HG03139 (cell line): Measurements from ENCODE around the gene ZNF804B.

Experiments
- ATAC-seq: cut with Tn5 transposase; IDR thresholded peaks from one replicate; pipeline ENCODE4 v1.9.1; 2021; ENCODE audit not compliant: unreplicated experiment

ZNF804B gene

GRCh38 chr7:88965371-88965770 is 205.9 kb downstream of the ZNF804B start:
- no peak for ATAC-seq

DNA sequence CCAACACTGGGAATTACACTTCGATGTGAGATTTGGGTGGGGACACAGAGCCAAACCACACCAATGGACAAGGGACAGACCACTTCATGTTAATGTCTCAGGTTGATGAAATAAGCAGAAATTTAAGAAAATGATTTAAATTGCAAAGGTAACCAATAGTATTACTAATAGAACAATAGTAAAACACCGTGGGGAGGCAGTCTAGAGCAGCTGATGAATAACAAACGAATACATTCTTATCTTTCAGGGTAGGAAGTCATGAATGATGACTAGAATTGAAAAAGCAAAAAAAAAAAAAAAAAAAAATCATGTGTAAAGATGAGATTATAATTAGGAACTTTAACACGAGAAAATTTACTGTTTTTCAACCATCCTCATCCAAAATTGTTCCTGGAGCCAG is 207.9 kb downstream of the ZNF804B start:
- ATAC-seq, result no peak

GRCh38 chr7:88969167-88969566 is 209.7 kb downstream of the ZNF804B start:
- ATAC-seq, result no peak

GRCh38 chr7:88985295-88985694 is 225.8 kb downstream of the ZNF804B start:
- ATAC-seq, result no peak

DNA sequence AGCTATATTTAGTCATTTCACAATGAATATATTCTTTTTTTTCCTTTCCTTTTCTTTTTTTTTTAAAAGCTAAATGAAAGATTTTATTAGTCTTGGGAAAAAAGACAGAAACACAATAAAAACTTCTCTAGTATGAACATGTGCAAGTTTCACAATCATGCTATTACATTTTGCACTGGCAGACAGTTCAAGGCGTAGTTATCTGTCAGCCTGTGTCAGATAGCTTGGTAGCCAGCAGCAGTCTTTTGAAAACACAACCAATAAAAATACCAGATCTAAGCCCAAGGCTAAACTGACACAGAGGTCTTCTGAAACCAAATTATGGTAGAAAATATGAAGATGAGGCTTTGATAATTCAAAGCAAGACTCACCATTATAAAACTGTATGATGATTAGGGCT is 241.8 kb downstream of the ZNF804B start:
- ATAC-seq, result no peak

DNA sequence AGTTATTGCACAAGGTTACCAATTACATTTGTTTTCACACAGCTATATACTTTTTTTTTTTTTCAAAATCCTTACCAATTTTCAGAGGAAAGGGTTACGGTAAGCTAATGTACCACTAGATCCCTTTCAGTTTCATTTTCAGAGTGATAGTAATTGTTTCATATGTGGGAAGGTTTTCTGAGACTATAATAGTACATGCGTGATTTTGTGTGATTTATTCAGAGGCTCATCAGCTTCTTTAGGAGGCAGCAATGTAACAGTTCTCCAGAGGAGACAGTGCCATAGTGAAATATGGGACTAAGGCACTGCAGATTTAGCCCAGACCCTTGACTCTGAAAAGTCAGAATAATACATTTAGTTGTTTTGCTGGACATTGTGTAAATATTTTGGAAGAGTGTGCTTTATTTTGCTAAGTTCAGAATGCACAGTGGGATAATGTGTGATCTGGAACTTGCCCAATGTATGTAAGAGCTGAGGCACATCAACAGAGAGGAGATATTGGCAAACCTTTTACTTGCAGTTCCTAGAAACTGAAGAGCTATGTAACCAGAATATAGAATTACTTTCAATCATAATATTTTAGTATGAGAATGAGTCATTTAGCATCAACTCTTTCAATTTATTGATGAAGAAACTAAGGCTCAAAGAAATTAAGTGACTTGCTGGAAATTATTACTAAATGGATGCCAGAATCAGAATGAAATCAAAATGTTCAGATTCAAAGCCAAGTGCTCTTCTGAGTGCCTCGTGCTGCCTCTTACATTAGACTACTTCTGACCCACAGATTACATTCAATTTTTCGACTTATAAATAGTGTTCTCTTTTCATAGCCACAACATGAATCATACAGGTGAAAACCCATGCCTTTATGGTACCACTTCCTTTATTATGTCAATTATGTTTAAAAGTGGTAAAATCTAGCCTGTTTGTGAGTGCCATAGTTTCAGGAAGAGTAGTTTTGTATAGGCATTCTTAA is 243.8 kb downstream of the ZNF804B start:
- peak; percentile 88 for ATAC-seq

DNA sequence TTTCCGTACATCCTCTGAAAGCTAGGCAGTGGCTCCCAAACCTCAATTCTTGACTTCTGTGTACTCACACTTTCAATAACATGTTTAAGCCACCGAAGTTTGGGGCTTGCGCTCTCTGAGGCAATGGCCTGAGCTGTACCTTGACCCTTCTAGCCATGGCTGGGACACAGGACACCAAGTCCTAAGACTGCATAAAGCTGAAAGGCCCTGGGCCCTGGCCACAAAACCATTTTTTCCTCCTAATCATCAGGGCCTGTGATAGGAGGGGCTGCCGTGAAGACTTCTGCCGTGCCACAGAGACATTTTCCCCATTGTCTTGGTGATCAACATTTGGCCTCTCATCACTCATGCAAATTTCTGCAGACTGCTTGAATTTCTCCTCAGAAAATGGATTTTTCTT is 252.5 kb downstream of the ZNF804B start:
- no peak for ATAC-seq

GRCh38 chr7:89017695-89018094 is 258.2 kb downstream of the ZNF804B start:
- no peak for ATAC-seq

- ATAC-seq, result no peak
These were observed 262.2 kb downstream of the ZNF804B start for GRCh38 chr7:89021741-89022140.

DNA sequence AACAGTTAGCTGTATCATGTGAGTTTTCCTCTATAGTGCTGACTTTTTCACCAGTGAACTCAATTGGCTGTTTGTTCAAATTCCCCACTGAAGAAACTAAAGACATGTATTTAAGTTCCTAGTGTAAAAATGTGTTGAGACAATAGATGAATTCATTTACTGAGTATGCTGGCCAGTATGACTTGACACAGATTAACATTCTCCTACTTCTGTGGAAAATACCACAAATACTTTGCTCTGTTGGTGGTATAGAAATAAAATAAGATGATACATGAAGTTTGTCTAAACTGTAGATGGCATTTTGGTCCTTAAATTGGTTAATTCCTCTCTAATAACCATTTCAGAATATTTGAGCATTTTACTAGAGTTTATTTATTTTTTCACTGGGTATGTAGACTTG is 263.7 kb downstream of the ZNF804B start:
- ATAC-seq, result no peak

GRCh38 chr7:89023877-89024276 is 264.4 kb downstream of the ZNF804B start:
- ATAC-seq, result no peak

DNA sequence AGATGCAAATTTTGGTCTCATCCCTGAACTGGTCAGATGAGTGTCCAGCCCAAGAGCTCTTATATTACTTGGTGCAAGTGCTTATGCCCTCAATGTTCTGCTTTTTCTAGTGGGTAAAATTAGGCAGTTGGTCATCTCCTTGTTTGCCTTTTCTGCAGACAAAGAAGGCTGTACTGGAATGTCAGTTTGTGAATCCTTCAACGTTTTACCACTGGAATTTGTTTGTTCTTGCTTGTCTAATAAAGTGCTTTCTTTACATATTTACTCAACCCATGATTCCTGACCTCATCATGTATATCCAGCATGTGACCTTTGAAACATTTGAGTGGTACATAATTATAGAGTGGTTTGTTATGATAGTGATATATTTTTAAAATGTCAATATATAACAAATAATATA is 268.3 kb downstream of the ZNF804B start:
- no peak for ATAC-seq

- ATAC-seq, result no peak
These were observed 268.8 kb downstream of the ZNF804B start for GRCh38 chr7:89028319-89028718.

DNA sequence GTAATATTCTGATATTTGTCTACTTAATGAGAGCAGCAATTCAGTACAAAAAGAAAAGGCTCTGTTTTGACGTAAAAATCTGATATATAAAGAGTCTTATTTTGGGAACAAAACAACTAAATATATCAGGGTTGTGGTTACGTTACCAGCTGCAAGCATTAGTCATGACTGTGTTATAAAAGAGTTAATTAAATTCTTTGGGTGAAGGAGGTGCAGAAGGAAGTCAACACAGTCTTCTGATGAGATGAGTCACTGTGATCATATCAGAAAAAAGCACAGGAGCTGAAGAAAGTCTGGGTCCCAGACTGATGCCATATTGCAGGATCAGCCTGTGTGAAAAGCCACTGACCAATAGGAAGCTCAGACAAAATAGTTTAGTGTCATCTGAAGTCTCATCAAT is 270.4 kb downstream of the ZNF804B start:
- ATAC-seq, result no peak

GRCh38 chr7:89041240-89041639 is 281.7 kb downstream of the ZNF804B start:
- ATAC-seq, result no peak

- no peak for ATAC-seq
These were observed 283.4 kb downstream of the ZNF804B start for GRCh38 chr7:89042940-89043339.

DNA sequence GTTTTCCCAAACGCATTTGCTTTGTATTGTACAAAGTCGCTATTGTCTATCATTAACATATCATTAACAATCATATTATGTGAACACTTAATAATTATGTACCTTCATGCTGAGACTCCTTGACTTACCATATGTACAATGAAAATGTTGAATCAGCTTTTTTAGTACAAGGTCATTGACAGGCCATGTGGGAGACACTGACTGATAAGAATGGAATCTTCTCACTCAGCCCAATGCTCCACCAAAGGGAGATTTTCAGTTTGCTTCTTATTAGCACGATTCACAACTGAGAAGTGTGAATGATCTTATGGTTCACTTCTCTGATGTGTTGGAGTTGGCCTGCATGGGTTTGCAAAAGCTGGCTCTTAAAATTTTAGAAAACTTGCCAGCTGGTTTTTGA is 289.5 kb downstream of the ZNF804B start:
- no peak for ATAC-seq

GRCh38 chr7:89053130-89053529 is 293.6 kb downstream of the ZNF804B start:
- ATAC-seq, result no peak

- ATAC-seq, result no peak
These were observed 294.9 kb downstream of the ZNF804B start for GRCh38 chr7:89054361-89054760.

DNA sequence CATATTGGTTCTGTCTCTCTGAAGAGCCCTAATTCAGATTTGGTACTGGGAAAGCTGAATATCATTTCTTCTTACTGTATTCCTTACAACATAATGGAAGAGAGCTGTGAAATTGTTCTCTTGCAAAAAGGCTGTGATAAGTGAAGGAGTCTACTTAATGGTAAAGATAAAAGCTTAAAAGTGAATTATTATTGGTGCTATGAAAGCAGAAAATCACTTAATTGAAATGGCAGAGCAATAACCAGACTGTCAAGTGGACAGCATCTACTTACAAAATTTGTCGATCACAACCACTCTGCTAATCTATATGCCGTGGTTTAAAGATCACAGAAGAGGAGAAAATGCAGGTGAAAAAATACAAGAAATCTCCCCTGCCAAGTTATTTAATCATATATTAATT is 300.7 kb downstream of the ZNF804B start:
- ATAC-seq, result no peak

GRCh38 chr7:89064831-89065230 is 305.3 kb downstream of the ZNF804B start:
- ATAC-seq, result no peak

- no peak for ATAC-seq
These were observed 307.5 kb downstream of the ZNF804B start for GRCh38 chr7:89067048-89067447.

- ATAC-seq, result no peak
These were observed 312.6 kb downstream of the ZNF804B start for GRCh38 chr7:89072081-89072480.
